ENCODE data around the gene TRIM10. TPM values are rescaled to one million over a fixed set of nuclear protein-coding genes. Genes with fewer than 3 reads are reported as not detected.

Gene TRIM10
- total RNA-seq, 1 experiment from 2014 or later: 0.95 TPM

DNA sequence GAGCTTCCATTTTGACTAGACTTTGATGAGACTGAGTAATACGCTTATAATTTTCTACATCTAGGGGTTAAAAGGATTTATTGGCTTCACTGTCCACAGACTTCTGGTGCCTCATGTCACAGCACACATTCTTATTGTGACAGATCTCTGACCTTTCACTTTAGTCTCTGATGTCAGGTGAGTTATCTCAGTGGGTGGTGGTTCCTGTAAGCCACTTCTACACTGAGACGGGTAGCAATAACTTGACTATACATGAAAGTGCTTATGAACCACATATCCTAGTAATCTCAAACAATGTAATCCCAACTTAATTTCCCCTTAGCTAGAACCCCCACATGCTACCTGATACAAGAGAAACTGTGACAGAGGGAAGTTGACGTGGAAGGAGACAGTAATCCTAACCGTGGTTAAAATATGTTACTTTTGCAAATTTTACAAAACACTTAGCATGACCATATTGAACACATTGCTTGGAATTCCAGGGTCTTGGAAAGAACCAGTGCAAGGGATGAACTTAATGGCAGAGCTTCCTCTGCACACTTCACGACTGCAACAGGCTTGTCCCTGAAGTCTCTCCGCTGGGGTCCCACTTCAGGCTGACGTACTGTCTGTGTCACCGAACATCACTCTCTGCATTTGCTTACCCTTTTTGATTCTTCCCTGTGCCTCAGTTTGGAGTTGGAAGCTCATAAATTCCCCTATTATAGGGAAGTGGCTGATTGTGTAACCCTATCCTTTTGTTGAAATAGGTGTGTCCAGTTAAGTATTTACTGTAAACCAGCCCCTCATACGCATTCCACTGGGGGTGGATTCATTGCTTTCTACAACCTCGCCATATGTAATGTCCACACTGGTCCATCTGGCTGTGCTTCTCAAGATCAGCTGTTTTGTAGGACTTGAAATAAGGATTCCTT, 31.5 kb downstream of the TRIM10 start:
- peak overlapping the region; percentile 71 for H3K27ac Mint-ChIP-seq (ENCODE audit: unreplicated experiment)

DNA sequence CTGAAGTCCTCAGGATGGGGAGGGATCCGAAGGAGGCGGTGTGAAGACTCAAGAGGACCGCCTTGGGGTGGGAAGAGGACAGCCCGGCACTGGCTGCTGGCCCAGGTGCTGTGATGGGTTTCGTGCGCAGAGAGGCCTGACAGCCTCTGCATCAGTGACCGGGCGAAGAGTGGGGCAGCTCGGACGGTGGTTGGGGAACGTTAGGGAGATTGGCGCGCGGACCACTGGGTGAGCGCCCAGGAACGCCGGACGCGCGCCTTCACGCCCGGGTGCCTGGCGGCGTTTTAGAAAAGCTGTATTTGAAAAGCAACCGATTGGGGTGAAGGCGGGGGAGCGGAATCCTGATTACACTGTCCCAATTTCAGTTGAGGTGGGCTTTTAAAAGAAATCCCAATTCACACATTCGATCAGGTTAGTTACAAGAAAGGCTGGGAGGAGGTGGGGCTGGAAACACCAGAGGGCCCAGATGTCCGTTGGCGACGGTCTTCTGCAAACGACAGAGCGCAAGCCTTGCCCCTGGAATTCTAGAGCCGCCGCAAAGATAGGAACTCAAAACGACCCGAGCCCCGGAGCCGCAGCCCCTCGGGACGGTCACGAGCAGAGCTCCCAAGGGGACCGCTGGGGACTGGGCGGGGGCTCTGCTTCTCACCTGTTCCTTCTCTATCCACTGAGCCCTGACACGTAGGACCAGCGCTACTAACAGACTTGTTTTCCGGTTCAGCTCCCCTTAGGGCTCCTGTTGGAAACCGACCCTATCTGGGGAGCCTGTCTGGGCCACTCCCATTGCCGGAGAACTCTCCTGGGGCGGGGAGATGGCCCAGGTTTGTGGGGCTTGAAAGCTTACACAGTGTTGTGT, 33.5 kb downstream of the TRIM10 start:
- ChIA-PET POLR2A (no interaction called here), CTCF (interaction anchor here (0.6 to 1.2 kb wide), 2 partner anchors 24 kb away, joined by 3 to 9 read pairs; no protein-coding TSS in a partner anchor)
- H3K4me1 ChIP-seq: peaks cover 41% of the 10 kb centered on the region
- no peak overlapping the region for H3K4me3 ChIP-seq (ENCODE audit: low read depth, low read length)
- H3K36me3 ChIP-seq (ENCODE audit: control insufficient read depth, insufficient read depth, low read length): no peaks in the 10 kb centered on the region
- DNase-seq: no peak
- Mint-ChIP-seq H3K27me3 (ENCODE audit: insufficient read depth, unreplicated experiment) (no peaks in the 10 kb centered on the region), H3K27ac (ENCODE audit: unreplicated experiment) (no peak overlapping the region), H3K9me3 (ENCODE audit: unreplicated experiment) (no peaks in the 10 kb centered on the region), H3K4me3 (ENCODE audit: unreplicated experiment) (no peak overlapping the region), H3K4me1 (ENCODE audit: low read depth, unreplicated experiment) (peaks cover 30% of the 10 kb centered on the region), H3K36me3 (ENCODE audit: insufficient read depth, unreplicated experiment) (no peaks in the 10 kb centered on the region)
- BruUV-seq (replicated peaks): no TSS peak
- intact Hi-C loops (cut with micrococcal nuclease; ENCODE audit: unreplicated experiment): no loop called here
- no peaks in the 10 kb centered on the region for H3K9me3 ChIP-seq
- TF ChIP-seq CTCF (IDR thresholded peaks at IDR 0.05; ENCODE audit: insufficient read depth in 1 of 2, low read depth in 1 of 2, low read length in 1 of 2, severe bottlenecking in 1 of 2, unreplicated experiment in 1 of 2): no peak
- no peaks in the 10 kb centered on the region for H3K27me3 ChIP-seq (replicated peaks; ENCODE audit: control insufficient read depth, insufficient read depth, low read length)

More for the DNA sequence above, 31.5 kb downstream of the TRIM10 start:
- Histone ChIP-seq H3K4me3 (ENCODE audit: low read depth, low read length) (no peak overlapping the region), H3K36me3 (ENCODE audit: control insufficient read depth, insufficient read depth, low read length) (no peaks in the 10 kb centered on the region), H3K9me3 (no peaks in the 10 kb centered on the region), H3K27me3 (replicated peaks; ENCODE audit: control insufficient read depth, insufficient read depth, low read length) (no peaks in the 10 kb centered on the region), H3K4me1 (peaks cover 23% of the 10 kb centered on the region)
- H3K36me3 Mint-ChIP-seq (ENCODE audit: insufficient read depth, unreplicated experiment): no peaks in the 10 kb centered on the region
- DNase-seq: peak; percentile 40 to 65
- TSS peak; percentile 92 for BruUV-seq (replicated peaks)
- intact Hi-C loops (cut with micrococcal nuclease; ENCODE audit: unreplicated experiment): loop anchor here (2.0 kb wide), 1 partner anchor 55 kb away; the partner anchor contains the start of gene RNF39
- no peak for TF ChIP-seq CTCF (IDR thresholded peaks at IDR 0.05; ENCODE audit: insufficient read depth in 1 of 2, low read depth in 1 of 2, low read length in 1 of 2, severe bottlenecking in 1 of 2, unreplicated experiment in 1 of 2)
- H3K4me1 Mint-ChIP-seq (ENCODE audit: low read depth, unreplicated experiment): peaks cover 20% of the 10 kb centered on the region
- POLR2A ChIA-PET: interaction anchor here (0.6 kb wide), 1 partner anchor 28 kb away, joined by 3 read pairs; no protein-coding TSS in a partner anchor
- CTCF ChIA-PET: interaction anchor here (8.2 kb wide), 1 partner anchor 26 kb away, joined by 236 read pairs; no protein-coding TSS in a partner anchor
- H3K4me3 Mint-ChIP-seq (ENCODE audit: unreplicated experiment): peak overlapping the region; percentile 55
- H3K9me3 Mint-ChIP-seq (ENCODE audit: unreplicated experiment): no peaks in the 10 kb centered on the region
- H3K27me3 Mint-ChIP-seq (ENCODE audit: insufficient read depth, unreplicated experiment): no peaks in the 10 kb centered on the region

- H3K27ac Mint-ChIP-seq (ENCODE audit: unreplicated experiment): no peak overlapping the region
- H3K4me3 ChIP-seq (ENCODE audit: low read depth, low read length): no peak overlapping the region
- peaks cover 28% of the 10 kb centered on the region for H3K4me1 Mint-ChIP-seq (ENCODE audit: low read depth, unreplicated experiment)
- TF ChIP-seq CTCF (IDR thresholded peaks at IDR 0.05; ENCODE audit: insufficient read depth in 1 of 2, low read depth in 1 of 2, low read length in 1 of 2, severe bottlenecking in 1 of 2, unreplicated experiment in 1 of 2): no peak
- ChIA-PET POLR2A (no interaction called here), CTCF (interaction anchor here (1.5 kb wide), 1 partner anchor 19 kb away, joined by 8 read pairs; no protein-coding TSS in a partner anchor)
- no peaks in the 10 kb centered on the region for H3K36me3 ChIP-seq (ENCODE audit: control insufficient read depth, insufficient read depth, low read length)
- H3K4me3 Mint-ChIP-seq (ENCODE audit: unreplicated experiment): no peak overlapping the region
- intact Hi-C loops (cut with micrococcal nuclease; ENCODE audit: unreplicated experiment): no loop called here
- H3K4me1 ChIP-seq: peaks cover 35% of the 10 kb centered on the region
- no peak for DNase-seq
- no peaks in the 10 kb centered on the region for H3K9me3 Mint-ChIP-seq (ENCODE audit: unreplicated experiment)
- no TSS peak for BruUV-seq (replicated peaks)
- no peaks in the 10 kb centered on the region for H3K27me3 ChIP-seq (replicated peaks; ENCODE audit: control insufficient read depth, insufficient read depth, low read length)
- H3K36me3 Mint-ChIP-seq (ENCODE audit: insufficient read depth, unreplicated experiment): no peaks in the 10 kb centered on the region
- no peaks in the 10 kb centered on the region for H3K27me3 Mint-ChIP-seq (ENCODE audit: insufficient read depth, unreplicated experiment)
- H3K9me3 ChIP-seq: no peaks in the 10 kb centered on the region
Measured at GRCh38 chr6:30122515-30122914, 38.5 kb downstream of the TRIM10 start.

Measured in Caco-2 (cell line).